GM12891 (cell line): ENCODE measurements around the gene SPTBN4.

ENCODE experiments used
- POLR2A ChIP-seq: IDR thresholded peaks from 2 replicates; pipeline ENCODE4 v1.6.1; 2011; ENCODE audit warnings: low read depth, low read length, control low read depth
- POLR2AphosphoS5 ChIP-seq: IDR thresholded peaks from 2 replicates; pipeline ENCODE4 v1.6.1; 2011; ENCODE audit warnings: low read depth, low read length, control low read depth
- SPI1 ChIP-seq: IDR thresholded peaks from 2 replicates; pipeline ENCODE4 v1.6.1; 2011; ENCODE audit warnings: low read depth, low read length, control low read depth
- TAF1 ChIP-seq: IDR thresholded peaks from 2 replicates; pipeline ENCODE4 v1.6.1; 2011; ENCODE audit warnings: low read depth, low read length, control low read depth

DNA sequence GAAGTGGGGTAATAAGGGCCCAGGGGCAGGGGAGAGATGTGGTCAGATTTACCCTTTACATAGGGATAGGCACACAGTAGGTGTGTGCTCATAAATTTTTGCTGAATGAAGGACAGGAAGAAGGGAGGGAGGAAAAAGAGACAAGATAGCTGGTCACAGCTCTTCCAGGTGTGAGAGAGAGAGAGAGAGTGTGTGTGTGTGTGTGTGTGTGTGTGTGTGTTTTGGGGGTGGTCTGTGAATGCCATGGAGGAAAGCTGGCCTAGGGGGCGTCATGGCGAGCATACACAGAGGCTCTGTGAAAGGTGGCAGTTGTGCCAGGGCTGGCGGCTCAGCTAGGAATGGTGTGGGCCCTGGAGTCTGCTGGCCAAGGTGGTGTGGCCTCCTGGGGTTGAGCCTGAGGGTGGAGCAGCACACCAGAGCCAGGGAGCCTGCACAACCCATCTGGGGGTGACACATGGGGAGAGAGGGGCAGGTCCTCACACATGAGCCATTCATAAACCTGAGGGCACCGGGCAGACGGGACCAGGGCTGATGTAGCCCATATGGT, 47.7 kb upstream of the SPTBN4 start:
- TF ChIP-seq POLR2AphosphoS5, result no peak
- no peak for TF ChIP-seq POLR2A
- TF ChIP-seq TAF1, result no peak
- no peak for TF ChIP-seq SPI1
